ENCODE data around the gene CCDC6. TPM values are rescaled to one million over a fixed set of nuclear protein-coding genes. Genes with fewer than 3 reads are reported as not detected.

The CCDC6 gene
- polyA plus RNA-seq, 1 donor from 2014 or later: 20.1 TPM

- Histone ChIP-seq H3K4me2 (ENCODE audit: low read length) (no peak overlapping the region), H2AFZ (ENCODE audit: low read depth, low read length) (no peak overlapping the region), H3K4me3 (ENCODE audit: low read length) (no peak overlapping the region), H3K9ac (ENCODE audit: low read length) (no peak overlapping the region), H3K9me2 (ENCODE audit: insufficient read depth, low read length) (no peaks in the 10 kb centered on the region), H3K79me2 (replicated peaks; ENCODE audit: insufficient read depth, low read length) (peaks cover 49% of the 10 kb centered on the region), H3K27ac (ENCODE audit: low read length) (no peak overlapping the region), H3F3A (ENCODE audit: insufficient read depth, low read length, poor library complexity, severe bottlenecking) (no peaks in the 10 kb centered on the region), H3K9me3 (ENCODE audit: low read length) (no peaks in the 10 kb centered on the region), H3K36me3 (ENCODE audit: insufficient read depth, low read length) (no peaks in the 10 kb centered on the region), H3K27me3 (ENCODE audit: insufficient read depth, low read depth, low read length) (no peaks in the 10 kb centered on the region), H4K20me1 (ENCODE audit: insufficient read depth) (no peaks in the 10 kb centered on the region)
- TF ChIP-seq EZH2 (IDR thresholded peaks at IDR 0.05; ENCODE audit: borderline replicate concordance, insufficient read depth, low read length, poor library complexity, severe bottlenecking): no peak
- no peak for TF ChIP-seq RAD21 (conservative IDR thresholded peaks at IDR 0.05)
- no peak for TF ChIP-seq SMC3 (conservative IDR thresholded peaks at IDR 0.05; ENCODE audit: poor library complexity)
- TF ChIP-seq TAF1 (IDR thresholded peaks at IDR 0.05; ENCODE audit: low read depth): no peak
- no peak for TF ChIP-seq POLR2AphosphoS5 (IDR thresholded peaks at IDR 0.05)
- TF ChIP-seq MXI1 (conservative IDR thresholded peaks at IDR 0.05; ENCODE audit: poor library complexity, severe bottlenecking): no peak
- TF ChIP-seq EP300 (conservative IDR thresholded peaks at IDR 0.05; ENCODE audit: poor library complexity, severe bottlenecking): no peak
- no peak for TF ChIP-seq CTCF (IDR thresholded peaks at IDR 0.05; ENCODE audit: poor library complexity, severe bottlenecking)
- no peak for TF ChIP-seq REST (IDR thresholded peaks at IDR 0.05; ENCODE audit: borderline replicate concordance)
Measured at GRCh38 chr10:59896191-59896590, 10.2 kb downstream of the CCDC6 start.

GRCh38 chr10:59895629-59896116 is 10.7 kb downstream of the CCDC6 start:
- Histone ChIP-seq H3K79me2 (replicated peaks; ENCODE audit: insufficient read depth, low read length) (peaks cover 49% of the 10 kb centered on the region), H3K27ac (ENCODE audit: low read length) (no peak overlapping the region), H3K4me3 (ENCODE audit: low read length) (no peak overlapping the region), H4K20me1 (ENCODE audit: insufficient read depth) (no peaks in the 10 kb centered on the region), H3K9me3 (ENCODE audit: low read length) (no peaks in the 10 kb centered on the region), H3K4me2 (ENCODE audit: low read length) (no peak overlapping the region), H2AFZ (ENCODE audit: low read depth, low read length) (no peak overlapping the region), H3K9me2 (ENCODE audit: insufficient read depth, low read length) (no peaks in the 10 kb centered on the region), H3K36me3 (ENCODE audit: insufficient read depth, low read length) (no peaks in the 10 kb centered on the region), H3K9ac (ENCODE audit: low read length) (no peak overlapping the region), H3K27me3 (ENCODE audit: insufficient read depth, low read depth, low read length) (no peaks in the 10 kb centered on the region), H3F3A (ENCODE audit: insufficient read depth, low read length, poor library complexity, severe bottlenecking) (no peaks in the 10 kb centered on the region)
- TF ChIP-seq TAF1 (IDR thresholded peaks at IDR 0.05; ENCODE audit: low read depth) (no peak), EP300 (conservative IDR thresholded peaks at IDR 0.05; ENCODE audit: poor library complexity, severe bottlenecking) (no peak), CTCF (IDR thresholded peaks at IDR 0.05; ENCODE audit: poor library complexity, severe bottlenecking) (no peak), POLR2AphosphoS5 (IDR thresholded peaks at IDR 0.05) (no peak), REST (IDR thresholded peaks at IDR 0.05; ENCODE audit: borderline replicate concordance) (no peak), SMC3 (conservative IDR thresholded peaks at IDR 0.05; ENCODE audit: poor library complexity) (no peak), RAD21 (conservative IDR thresholded peaks at IDR 0.05) (no peak), MXI1 (conservative IDR thresholded peaks at IDR 0.05; ENCODE audit: poor library complexity, severe bottlenecking) (no peak), EZH2 (IDR thresholded peaks at IDR 0.05; ENCODE audit: borderline replicate concordance, insufficient read depth, low read length, poor library complexity, severe bottlenecking) (no peak)

Measured in neural cell (in vitro differentiated cells).